Measurements from ENCODE around the gene POLR1B. TPM values are rescaled to one million over a fixed set of nuclear protein-coding genes. Genes with fewer than 3 reads are reported as not detected.

The POLR1B gene
- total and polyA plus RNA-seq, 4 experiments from 2014 or later, result 18.4 to 31.3 (median 27.5) TPM

GRCh38 chr2:112572005-112572404 lies 29.7 kb downstream of the POLR1B start:
- Histone ChIP-seq H3K27ac (ENCODE audit: low read depth, low read length) (no peak overlapping the region), H3K27me3 (ENCODE audit: insufficient read depth, low read length) (no peaks in the 10 kb centered on the region), H3K4me3 (ENCODE audit: low read length in 2 of 2) (no peak overlapping the region), H3K9me3 (ENCODE audit: control insufficient read depth in 1 of 2, low read length in 2 of 2) (no peaks in the 10 kb centered on the region), H3K36me3 (ENCODE audit: insufficient read depth, low read length) (peaks cover 58% of the 10 kb centered on the region), H3K4me1 (ENCODE audit: insufficient read depth, low read length) (no peaks in the 10 kb centered on the region)
- intact Hi-C loops (cut with micrococcal nuclease), result no loop called here
- no peak overlapping the region for H3K4me3 Mint-ChIP-seq
- H3K27me3 Mint-ChIP-seq, result no peaks in the 10 kb centered on the region
- H3K4me1 Mint-ChIP-seq, result no peaks in the 10 kb centered on the region
- no peak overlapping the region for H3K27ac Mint-ChIP-seq
- no peak for DNase-seq
- ChIA-PET POLR2A (ENCODE audit: partially characterized antibody) (no interaction called here), CTCF (ENCODE audit: partially characterized antibody) (no interaction called here)
- peaks cover 79 to 86% of the 10 kb centered on the region in 2 donors for H3K36me3 Mint-ChIP-seq
- H3K9me3 Mint-ChIP-seq, result peaks cover 0 to 14% (median 7%) of the 10 kb centered on the region in 8 donors

GRCh38 chr2:112577756-112578155 lies 35.5 kb downstream of the POLR1B start:
- Histone ChIP-seq H3K9me3 (ENCODE audit: control insufficient read depth in 1 of 2, low read length in 2 of 2) (no peaks in the 10 kb centered on the region), H3K27ac (ENCODE audit: low read depth, low read length) (no peak overlapping the region), H3K4me3 (ENCODE audit: low read length in 2 of 2) (no peak overlapping the region), H3K36me3 (ENCODE audit: insufficient read depth, low read length) (peaks cover 21% of the 10 kb centered on the region), H3K27me3 (ENCODE audit: insufficient read depth, low read length) (no peaks in the 10 kb centered on the region), H3K4me1 (ENCODE audit: insufficient read depth, low read length) (peaks cover 4% of the 10 kb centered on the region)
- H3K27me3 Mint-ChIP-seq, result no peaks in the 10 kb centered on the region
- DNase-seq, result no peak
- CTCF ChIA-PET (ENCODE audit: partially characterized antibody), result interaction anchor here (2.9 kb wide), 1 partner anchor 97 kb away, joined by 11 read pairs; no protein-coding TSS in a partner anchor
- no peaks in the 10 kb centered on the region for H3K9me3 Mint-ChIP-seq
- peaks cover 28 to 38% of the 10 kb centered on the region in 2 donors for H3K36me3 Mint-ChIP-seq
- POLR2A ChIA-PET (ENCODE audit: partially characterized antibody), result no interaction called here
- H3K4me3 Mint-ChIP-seq, result no peak overlapping the region
- intact Hi-C loops (cut with micrococcal nuclease), result no loop called here
- H3K4me1 Mint-ChIP-seq, result peaks cover 2 to 9% (median 3%) of the 10 kb centered on the region in 4 donors
- no peak overlapping the region for H3K27ac Mint-ChIP-seq

- Histone ChIP-seq H3K36me3 (ENCODE audit: insufficient read depth, low read length) (peaks cover 16% of the 10 kb centered on the region), H3K27ac (ENCODE audit: low read depth, low read length) (no peak overlapping the region), H3K9me3 (ENCODE audit: control insufficient read depth in 1 of 2, low read length in 2 of 2) (no peaks in the 10 kb centered on the region), H3K4me1 (ENCODE audit: insufficient read depth, low read length) (peaks cover 10% of the 10 kb centered on the region), H3K27me3 (ENCODE audit: insufficient read depth, low read length) (no peaks in the 10 kb centered on the region), H3K4me3 (ENCODE audit: low read length in 2 of 2) (no peak overlapping the region)
- H3K36me3 Mint-ChIP-seq, result peaks cover 24 to 29% of the 10 kb centered on the region in 2 donors
- no peak for DNase-seq
- H3K4me1 Mint-ChIP-seq, result peaks cover 8 to 23% (median 11%) of the 10 kb centered on the region in 4 donors
- ChIA-PET CTCF (ENCODE audit: partially characterized antibody) (interaction anchor here (0.9 to 2.9 kb wide), 2 partner anchors 98 to 113 kb away, joined by 4 to 11 read pairs; no protein-coding TSS in a partner anchor), POLR2A (ENCODE audit: partially characterized antibody) (no interaction called here)
- intact Hi-C loops (cut with micrococcal nuclease), result no loop called here
- H3K27ac Mint-ChIP-seq, result no peak overlapping the region
- H3K4me3 Mint-ChIP-seq, result no peak overlapping the region
- H3K27me3 Mint-ChIP-seq, result no peaks in the 10 kb centered on the region
- H3K9me3 Mint-ChIP-seq, result peaks cover 0 to 3% (median 0%) of the 10 kb centered on the region in 8 donors
Observed at GRCh38 chr2:112579241-112579640, 37.0 kb downstream of the POLR1B start.

GRCh38 chr2:112580084-112580483 lies 37.8 kb downstream of the POLR1B start:
- DNase-seq, result no peak
- Histone ChIP-seq H3K36me3 (ENCODE audit: insufficient read depth, low read length) (peaks cover 11% of the 10 kb centered on the region), H3K4me3 (ENCODE audit: low read length in 2 of 2) (no peak overlapping the region), H3K9me3 (ENCODE audit: control insufficient read depth in 1 of 2, low read length in 2 of 2) (no peaks in the 10 kb centered on the region), H3K27ac (ENCODE audit: low read depth, low read length) (no peak overlapping the region), H3K4me1 (ENCODE audit: insufficient read depth, low read length) (peaks cover 14% of the 10 kb centered on the region), H3K27me3 (ENCODE audit: insufficient read depth, low read length) (no peaks in the 10 kb centered on the region)
- intact Hi-C loops (cut with micrococcal nuclease), result loop anchor here (5.0 kb wide), 1 partner anchor 147 kb away; no protein-coding TSS in a partner anchor
- no peaks in the 10 kb centered on the region for H3K27me3 Mint-ChIP-seq
- H3K9me3 Mint-ChIP-seq, result peaks cover 0 to 3% (median 0%) of the 10 kb centered on the region in 8 donors
- H3K4me3 Mint-ChIP-seq, result no peak overlapping the region
- H3K36me3 Mint-ChIP-seq, result peaks cover 19 to 29% of the 10 kb centered on the region in 2 donors
- peaks cover 13 to 32% (median 18%) of the 10 kb centered on the region in 4 donors for H3K4me1 Mint-ChIP-seq
- no peak overlapping the region for H3K27ac Mint-ChIP-seq
- CTCF ChIA-PET (ENCODE audit: partially characterized antibody), result no interaction called here
- POLR2A ChIA-PET (ENCODE audit: partially characterized antibody), result no interaction called here

GRCh38 chr2:112582314-112582746 lies 40.1 kb downstream of the POLR1B start:
- no peak overlapping the region for H3K27ac ChIP-seq (ENCODE audit: low read depth, low read length)
- no peaks in the 10 kb centered on the region for H3K27me3 ChIP-seq (ENCODE audit: insufficient read depth, low read length)
- H3K36me3 Mint-ChIP-seq, result peaks cover 7 to 21% of the 10 kb centered on the region in 2 donors
- ChIA-PET POLR2A (ENCODE audit: partially characterized antibody) (interaction anchor here (0.6 to 3.8 kb wide), 3 partner anchors 40 to 461 kb away, joined by 3 to 27 read pairs (median 4); partner anchors contain the start of gene POLR1B), CTCF (ENCODE audit: partially characterized antibody) (interaction anchor here (1.4 to 3.5 kb wide), 3 partner anchors 34 to 144 kb away, joined by 6 to 27 read pairs (median 19); no protein-coding TSS in a partner anchor)
- H3K4me3 Mint-ChIP-seq, result peak overlapping the region in 2 of 8 donors; percentile 13 to 61
- peaks cover 10% of the 10 kb centered on the region for H3K36me3 ChIP-seq (ENCODE audit: insufficient read depth, low read length)
- intact Hi-C loops (cut with micrococcal nuclease), result loop anchor here (1.0 to 5.0 kb wide), 2 partner anchors 101 to 145 kb away; no protein-coding TSS in a partner anchor
- no peaks in the 10 kb centered on the region for H3K9me3 ChIP-seq (ENCODE audit: control insufficient read depth in 1 of 2, low read length in 2 of 2)
- H3K4me1 ChIP-seq (ENCODE audit: insufficient read depth, low read length), result peaks cover 27% of the 10 kb centered on the region
- peaks cover 0 to 3% (median 0%) of the 10 kb centered on the region in 8 donors for H3K9me3 Mint-ChIP-seq
- DNase-seq, result peak in 4 of 5 donors; percentile 60 to 71 (median 64)
- H3K4me1 Mint-ChIP-seq, result peaks cover 18 to 49% (median 31%) of the 10 kb centered on the region in 4 donors
- no peaks in the 10 kb centered on the region for H3K27me3 Mint-ChIP-seq
- H3K4me3 ChIP-seq (ENCODE audit: low read length in 2 of 2), result no peak overlapping the region
- H3K27ac Mint-ChIP-seq, result peak overlapping the region in 4 of 7 donors; percentile 50 to 95 (median 66)

GRCh38 chr2:112583497-112584133 lies 41.4 kb downstream of the POLR1B start:
- H3K27me3 Mint-ChIP-seq, result no peaks in the 10 kb centered on the region
- Histone ChIP-seq H3K36me3 (ENCODE audit: insufficient read depth, low read length) (peaks cover 12% of the 10 kb centered on the region), H3K4me3 (ENCODE audit: low read length in 2 of 2) (peak overlapping the region; percentile 37 to 88), H3K27ac (ENCODE audit: low read depth, low read length) (peak overlapping the region; percentile 79), H3K27me3 (ENCODE audit: insufficient read depth, low read length) (no peaks in the 10 kb centered on the region), H3K9me3 (ENCODE audit: control insufficient read depth in 1 of 2, low read length in 2 of 2) (no peaks in the 10 kb centered on the region), H3K4me1 (ENCODE audit: insufficient read depth, low read length) (peaks cover 27% of the 10 kb centered on the region)
- peak in 4 of 5 donors; percentile 1 to 25 (median 16) for DNase-seq
- peaks cover 19 to 53% (median 31%) of the 10 kb centered on the region in 4 donors for H3K4me1 Mint-ChIP-seq
- H3K9me3 Mint-ChIP-seq, result peaks cover 0 to 3% (median 0%) of the 10 kb centered on the region in 8 donors
- H3K4me3 Mint-ChIP-seq, result peak overlapping the region; percentile 95 to 98 (median 96)
- peaks cover 13 to 26% of the 10 kb centered on the region in 2 donors for H3K36me3 Mint-ChIP-seq
- intact Hi-C loops (cut with micrococcal nuclease), result loop anchor here (1.0 to 5.0 kb wide), 7 partner anchors 41 to 528 kb away; partner anchors contain the start of genes CKAP2L, POLR1B, SLC20A1 and TMEM87B
- ChIA-PET CTCF (ENCODE audit: partially characterized antibody) (interaction anchor here (0.9 to 3.5 kb wide), 12 partner anchors 17 to 533 kb away, joined by 3 to 27 read pairs (median 4); partner anchors contain the start of gene ZC3H8), POLR2A (ENCODE audit: partially characterized antibody) (interaction anchor here (0.6 to 3.8 kb wide), 15 partner anchors 16 to 529 kb away, joined by 3 to 27 read pairs (median 6); partner anchors contain the start of genes POLR1B, SLC20A1, TMEM87B and ZC3H8)
- peak overlapping the region; percentile 94 to 99 (median 98) for H3K27ac Mint-ChIP-seq

All from CD4-positive, alpha-beta memory T cell (primary cell).